ENCODE results near the gene JMJD1C.

GRCh38 chr10:63505562-63505961, 39.8 kb upstream of the JMJD1C start:
- TF ChIP-seq GATA2 (IDR thresholded peaks at IDR 0.05; ENCODE audit: low read depth, low read length) (no peak), GATA3 (IDR thresholded peaks at IDR 0.05; ENCODE audit: low read depth, low read length) (no peak)

Measured in SH-SY5Y (cell line).